ENCODE data around the gene BST1.
A peak's percentile ranks its signal among the peaks of the same experiment; 100 is the strongest.

Gene BST1

DNA sequence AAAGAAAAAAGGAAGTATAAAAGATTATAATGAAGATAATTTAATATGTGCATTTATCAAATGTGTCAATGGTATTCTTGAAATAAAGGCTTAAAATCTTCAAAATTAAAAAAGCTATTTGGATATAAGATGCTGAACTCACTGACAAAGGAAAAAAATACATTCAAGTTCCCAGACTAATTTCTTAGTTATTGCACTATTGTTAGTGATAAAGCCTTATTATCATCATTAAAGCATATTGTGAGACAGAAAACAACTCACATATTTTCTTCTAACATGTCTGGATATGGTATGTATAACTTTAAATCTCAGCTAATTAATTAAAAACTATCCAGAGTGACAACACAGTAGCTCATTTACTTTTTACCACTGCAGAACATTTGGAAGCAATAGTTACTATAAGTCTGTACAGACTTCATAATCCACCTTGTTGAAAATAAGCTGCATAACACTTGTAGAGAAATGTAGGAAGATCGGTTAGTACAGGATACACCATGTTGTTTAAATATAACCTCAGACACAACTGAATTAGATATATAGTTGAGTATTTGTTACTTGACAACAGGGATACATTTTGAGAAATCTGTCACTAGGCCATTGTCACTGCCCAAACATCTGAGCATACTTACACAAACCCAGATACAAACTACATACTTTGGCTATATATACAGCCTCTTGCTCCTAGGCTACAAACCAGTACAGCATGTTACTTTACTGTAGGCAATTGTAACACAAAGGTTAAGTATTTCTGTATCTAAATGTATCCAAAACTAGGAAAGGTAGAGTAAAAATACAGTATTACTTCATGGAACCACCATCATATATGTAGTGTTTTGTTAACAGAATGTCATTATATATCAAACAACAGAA, 34.1 kb upstream of the BST1 start:
- H3K4me3 ChIP-seq (ENCODE audit: low read length), result no peak overlapping the region
- TF ChIP-seq, protein P1, sequence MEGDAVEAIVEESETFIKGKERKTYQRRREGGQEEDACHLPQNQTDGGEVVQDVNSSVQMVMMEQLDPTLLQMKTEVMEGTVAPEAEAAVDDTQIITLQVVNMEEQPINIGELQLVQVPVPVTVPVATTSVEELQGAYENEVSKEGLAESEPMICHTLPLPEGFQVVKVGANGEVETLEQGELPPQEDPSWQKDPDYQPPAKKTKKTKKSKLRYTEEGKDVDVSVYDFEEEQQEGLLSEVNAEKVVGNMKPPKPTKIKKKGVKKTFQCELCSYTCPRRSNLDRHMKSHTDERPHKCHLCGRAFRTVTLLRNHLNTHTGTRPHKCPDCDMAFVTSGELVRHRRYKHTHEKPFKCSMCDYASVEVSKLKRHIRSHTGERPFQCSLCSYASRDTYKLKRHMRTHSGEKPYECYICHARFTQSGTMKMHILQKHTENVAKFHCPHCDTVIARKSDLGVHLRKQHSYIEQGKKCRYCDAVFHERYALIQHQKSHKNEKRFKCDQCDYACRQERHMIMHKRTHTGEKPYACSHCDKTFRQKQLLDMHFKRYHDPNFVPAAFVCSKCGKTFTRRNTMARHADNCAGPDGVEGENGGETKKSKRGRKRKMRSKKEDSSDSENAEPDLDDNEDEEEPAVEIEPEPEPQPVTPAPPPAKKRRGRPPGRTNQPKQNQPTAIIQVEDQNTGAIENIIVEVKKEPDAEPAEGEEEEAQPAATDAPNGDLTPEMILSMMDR (IDR thresholded peaks at IDR 0.05; ENCODE audit: insufficient read depth, low read depth, low read length, missing control alignments), result no peak
- no peak for DNase-seq (ENCODE audit: low read depth)

DNA sequence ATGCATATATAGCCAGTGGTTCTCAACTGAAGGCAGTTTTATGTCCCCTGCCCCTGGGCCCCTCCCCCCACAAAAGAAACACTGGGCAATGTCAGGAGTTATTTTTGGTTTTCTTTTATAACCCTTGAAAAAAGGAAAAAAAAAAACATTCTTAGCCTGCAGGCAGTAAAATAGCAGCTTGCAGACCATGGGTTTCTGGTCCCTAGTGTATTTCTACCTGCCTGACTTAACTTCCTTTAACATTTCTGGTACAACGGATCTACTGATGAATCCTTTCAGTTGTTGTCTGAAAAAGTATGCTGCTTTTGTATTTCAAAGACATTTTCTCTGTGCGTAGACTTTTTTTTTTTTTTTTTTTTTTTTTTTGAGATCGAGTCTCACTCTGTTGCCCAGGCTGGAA, 32.3 kb upstream of the BST1 start:
- TF ChIP-seq, protein P1 (IDR thresholded peaks at IDR 0.05; ENCODE audit: insufficient read depth, low read depth, low read length, missing control alignments), result no peak
- H3K4me3 ChIP-seq (ENCODE audit: low read length), result no peak overlapping the region
- DNase-seq (ENCODE audit: low read depth), result no peak

DNA sequence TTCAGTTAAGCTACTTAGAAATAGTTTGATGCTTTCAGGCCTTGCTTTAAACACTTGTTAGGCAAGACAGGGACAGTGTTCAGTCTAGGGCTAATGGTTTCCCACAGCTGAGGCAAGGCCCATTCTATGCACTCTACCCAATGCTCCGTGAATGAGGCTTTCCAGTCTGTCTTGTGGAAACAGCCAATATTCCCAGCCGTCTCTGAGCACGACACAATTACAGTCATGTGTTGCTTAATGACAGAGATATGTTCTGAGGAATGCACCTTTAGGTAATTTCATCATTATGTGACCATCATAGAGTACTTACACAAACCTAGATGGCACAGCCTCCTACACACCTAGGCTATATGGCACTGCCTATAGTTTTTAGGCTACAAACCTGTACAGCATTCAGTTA, 30.8 kb upstream of the BST1 start:
- TF ChIP-seq, protein P1 (IDR thresholded peaks at IDR 0.05; ENCODE audit: insufficient read depth, low read depth, low read length, missing control alignments), result no peak
- no peak overlapping the region for H3K4me3 ChIP-seq (ENCODE audit: low read length)
- peak; percentile 51 for DNase-seq (ENCODE audit: low read depth)

DNA sequence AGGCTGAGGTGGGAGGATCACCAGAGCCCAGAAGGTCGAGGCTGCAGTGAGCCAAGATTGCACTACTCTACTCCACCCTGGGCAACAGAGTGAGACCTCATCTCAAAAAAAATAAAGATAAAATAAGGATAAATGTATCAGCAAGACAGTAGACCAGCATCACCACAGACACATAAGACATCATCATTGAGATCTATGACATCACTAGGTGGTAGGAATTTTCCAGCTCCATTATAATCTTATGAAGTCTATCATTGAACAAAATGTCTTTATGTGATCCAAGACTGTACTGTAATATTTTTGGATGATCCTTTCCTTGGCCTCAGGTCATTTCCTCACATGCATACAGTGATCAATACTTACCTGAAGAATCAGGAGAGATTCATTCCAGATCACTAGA, 29.5 kb upstream of the BST1 start:
- TF ChIP-seq, protein P1 (IDR thresholded peaks at IDR 0.05; ENCODE audit: insufficient read depth, low read depth, low read length, missing control alignments), result no peak
- H3K4me3 ChIP-seq (ENCODE audit: low read length), result no peak overlapping the region
- DNase-seq (ENCODE audit: low read depth), result no peak

DNA sequence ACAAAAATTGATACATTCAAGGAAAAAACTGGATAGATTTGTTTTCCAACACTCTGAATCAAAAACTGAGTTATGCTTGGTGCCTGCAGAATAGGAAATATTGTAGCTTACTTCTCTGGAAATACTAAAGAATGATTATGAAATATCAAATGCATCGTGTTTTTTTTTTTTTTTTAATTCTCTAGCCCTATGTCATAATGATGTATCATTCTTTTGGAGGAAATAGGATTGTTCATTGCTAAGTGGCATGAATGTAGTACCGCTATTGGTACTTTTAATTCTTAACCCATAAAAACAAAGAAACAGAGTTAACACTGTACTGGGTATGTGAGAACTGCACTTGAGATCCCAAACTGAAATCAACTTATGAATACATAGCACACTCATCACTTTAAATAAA, 28.8 kb upstream of the BST1 start:
- TF ChIP-seq, protein P1 (IDR thresholded peaks at IDR 0.05; ENCODE audit: insufficient read depth, low read depth, low read length, missing control alignments), result no peak
- no peak for DNase-seq (ENCODE audit: low read depth)
- H3K4me3 ChIP-seq (ENCODE audit: low read length), result no peak overlapping the region

DNA sequence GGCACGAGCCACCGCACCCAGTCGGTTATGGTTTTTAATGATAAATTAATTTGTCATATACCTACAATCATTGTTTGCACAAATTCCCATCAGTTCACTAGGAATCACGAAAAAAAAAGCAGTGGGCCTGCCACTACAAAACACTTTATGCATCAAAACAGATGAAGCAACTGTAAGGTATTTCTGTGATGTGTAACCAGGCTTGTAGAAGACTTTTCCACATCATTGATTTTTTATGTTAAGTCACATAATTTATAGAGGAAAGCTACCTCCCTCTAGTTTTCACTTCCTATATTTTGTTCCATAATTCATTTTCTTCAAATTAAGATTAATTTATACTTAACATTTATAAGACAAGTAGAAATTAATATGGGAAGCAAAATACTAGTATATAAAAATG, 27.9 kb upstream of the BST1 start:
- DNase-seq (ENCODE audit: low read depth), result no peak
- TF ChIP-seq, protein P1 (IDR thresholded peaks at IDR 0.05; ENCODE audit: insufficient read depth, low read depth, low read length, missing control alignments), result no peak
- no peak overlapping the region for H3K4me3 ChIP-seq (ENCODE audit: low read length)

DNA sequence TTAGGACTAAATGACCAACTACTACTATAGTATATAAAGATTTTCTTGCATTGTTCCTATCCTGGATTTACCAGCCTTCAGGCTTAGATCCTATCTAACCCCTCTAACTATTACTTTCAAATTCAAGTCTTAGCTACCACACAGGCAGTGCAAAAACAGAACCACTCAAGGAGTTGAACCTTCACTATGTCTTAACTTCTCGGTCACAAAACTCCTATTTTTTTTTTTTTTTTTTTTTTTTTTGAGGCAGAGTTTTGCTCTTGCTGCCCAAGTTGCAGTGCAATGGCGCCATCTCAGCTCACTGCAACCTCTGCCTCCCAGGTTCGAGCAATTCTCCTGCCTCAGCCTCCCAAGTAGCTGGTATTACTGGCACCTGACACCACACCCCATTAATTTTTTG, 27.5 kb upstream of the BST1 start:
- TF ChIP-seq, protein P1 (IDR thresholded peaks at IDR 0.05; ENCODE audit: insufficient read depth, low read depth, low read length, missing control alignments), result no peak
- no peak for DNase-seq (ENCODE audit: low read depth)
- no peak overlapping the region for H3K4me3 ChIP-seq (ENCODE audit: low read length)
